ENCODE measurements around the gene CLEC3A.
A peak's percentile ranks its signal among the peaks of the same experiment; 100 is the strongest.
"Not testable (repeated sequence)": the region's sequence is repeated elsewhere in the genome, so short reads cannot be mapped to it uniquely, and the experiment has no call there.

CLEC3A gene

GRCh38 chr16:78022347-78023060, at the start of gene CLEC3A:
CLEC3A (plus strand) TSS chr16:78022548; CDS start chr16:78022627, 79 bp downstream.
- DNase-seq: no peak

- no peak for DNase-seq
Observed at GRCh38 chr16:77974883-77975282, 47.5 kb upstream of the CLEC3A start.

- no peak for DNase-seq
Observed at GRCh38 chr16:77975942-77976341, 46.4 kb upstream of the CLEC3A start.

GRCh38 chr16:77977339-77977738, 45.0 kb upstream of the CLEC3A start:
- no peak for DNase-seq

GRCh38 chr16:77985111-77985510, 37.2 kb upstream of the CLEC3A start:
- no peak for DNase-seq

GRCh38 chr16:77986011-77986740, 36.2 kb upstream of the CLEC3A start:
- no peak for DNase-seq

- no peak for DNase-seq
Observed at GRCh38 chr16:77987810-77988209, 34.5 kb upstream of the CLEC3A start.

GRCh38 chr16:77989846-77990245, 32.5 kb upstream of the CLEC3A start:
- no peak for DNase-seq

- no peak for DNase-seq
Observed at GRCh38 chr16:77991701-77992100, 30.6 kb upstream of the CLEC3A start.

GRCh38 chr16:77992381-77992780, 30.0 kb upstream of the CLEC3A start:
- not testable (repeated sequence) for DNase-seq

- no peak for DNase-seq
Observed at GRCh38 chr16:77993111-77993985, 29.0 kb upstream of the CLEC3A start.

- no peak for DNase-seq
Observed at GRCh38 chr16:77995843-77996455, 26.4 kb upstream of the CLEC3A start.

- DNase-seq: no peak
Observed at GRCh38 chr16:77998350-77999023, 23.9 kb upstream of the CLEC3A start.

GRCh38 chr16:78001451-78002025, 20.8 kb upstream of the CLEC3A start:
- DNase-seq: no peak

GRCh38 chr16:78002915-78003538, 19.3 kb upstream of the CLEC3A start:
- DNase-seq: peak; percentile 68

- no peak for DNase-seq
Observed at GRCh38 chr16:78004517-78004916, 17.8 kb upstream of the CLEC3A start.

- DNase-seq: peak; percentile 6
Observed at GRCh38 chr16:78005881-78006280, 16.5 kb upstream of the CLEC3A start.

- DNase-seq: no peak
Observed at GRCh38 chr16:78007121-78007520, 15.2 kb upstream of the CLEC3A start.

GRCh38 chr16:78024159-78024558, 1.8 kb downstream of the CLEC3A start:
- no peak for DNase-seq

GRCh38 chr16:78025631-78026030, 3.3 kb downstream of the CLEC3A start:
- DNase-seq: no peak

GRCh38 chr16:78028018-78028417, 5.7 kb downstream of the CLEC3A start:
- no peak for DNase-seq

All from CD4-positive, alpha-beta T cell treated with Interleukin-17A for 4 hours (primary cell).